ENCODE results near the gene TCF7L2. TPM values are rescaled to one million over a fixed set of nuclear protein-coding genes. Genes with fewer than 3 reads are reported as not detected.

The TCF7L2 gene
- total and polyA plus RNA-seq, 9 of the 15 experiments (the other 6 are each of a cell fraction or from before 2014, with no cell fraction given) = 0.32 to 2.8 (median 0.92) TPM

DNA sequence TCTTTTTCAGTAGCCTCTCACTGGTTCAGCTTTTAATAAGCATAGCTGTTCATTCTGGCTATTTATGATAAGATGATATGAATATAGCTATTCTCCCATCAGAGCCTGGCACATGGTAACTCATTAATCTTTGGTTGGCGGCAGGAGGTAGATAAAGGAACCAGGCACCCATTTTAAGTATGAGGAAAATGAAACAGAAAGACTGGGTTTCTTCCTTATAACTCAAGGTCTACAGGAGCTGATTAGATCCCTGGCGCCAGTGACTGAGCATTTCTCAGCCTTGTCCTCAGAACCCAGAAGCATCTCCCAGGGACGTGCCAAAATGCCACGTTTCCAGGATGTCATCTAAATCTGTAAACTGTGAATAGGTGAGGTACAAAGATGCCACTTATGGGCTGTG lies 141.9 kb downstream of the TCF7L2 start (continued):
- TF ChIP-seq, protein P1, sequence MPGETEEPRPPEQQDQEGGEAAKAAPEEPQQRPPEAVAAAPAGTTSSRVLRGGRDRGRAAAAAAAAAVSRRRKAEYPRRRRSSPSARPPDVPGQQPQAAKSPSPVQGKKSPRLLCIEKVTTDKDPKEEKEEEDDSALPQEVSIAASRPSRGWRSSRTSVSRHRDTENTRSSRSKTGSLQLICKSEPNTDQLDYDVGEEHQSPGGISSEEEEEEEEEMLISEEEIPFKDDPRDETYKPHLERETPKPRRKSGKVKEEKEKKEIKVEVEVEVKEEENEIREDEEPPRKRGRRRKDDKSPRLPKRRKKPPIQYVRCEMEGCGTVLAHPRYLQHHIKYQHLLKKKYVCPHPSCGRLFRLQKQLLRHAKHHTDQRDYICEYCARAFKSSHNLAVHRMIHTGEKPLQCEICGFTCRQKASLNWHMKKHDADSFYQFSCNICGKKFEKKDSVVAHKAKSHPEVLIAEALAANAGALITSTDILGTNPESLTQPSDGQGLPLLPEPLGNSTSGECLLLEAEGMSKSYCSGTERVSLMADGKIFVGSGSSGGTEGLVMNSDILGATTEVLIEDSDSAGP (CRISPR knock-in tag; IDR thresholded peaks at IDR 0.05) = no peak
- TF ChIP-seq EP300 (IDR thresholded peaks at IDR 0.05; ENCODE audit: low read length) = peak; percentile 64
- TF ChIP-seq PCBP2 (IDR thresholded peaks at IDR 0.05; ENCODE audit: low read depth, low read length, poor library complexity, severe bottlenecking) = no peak
- TF ChIP-seq, protein P2, sequence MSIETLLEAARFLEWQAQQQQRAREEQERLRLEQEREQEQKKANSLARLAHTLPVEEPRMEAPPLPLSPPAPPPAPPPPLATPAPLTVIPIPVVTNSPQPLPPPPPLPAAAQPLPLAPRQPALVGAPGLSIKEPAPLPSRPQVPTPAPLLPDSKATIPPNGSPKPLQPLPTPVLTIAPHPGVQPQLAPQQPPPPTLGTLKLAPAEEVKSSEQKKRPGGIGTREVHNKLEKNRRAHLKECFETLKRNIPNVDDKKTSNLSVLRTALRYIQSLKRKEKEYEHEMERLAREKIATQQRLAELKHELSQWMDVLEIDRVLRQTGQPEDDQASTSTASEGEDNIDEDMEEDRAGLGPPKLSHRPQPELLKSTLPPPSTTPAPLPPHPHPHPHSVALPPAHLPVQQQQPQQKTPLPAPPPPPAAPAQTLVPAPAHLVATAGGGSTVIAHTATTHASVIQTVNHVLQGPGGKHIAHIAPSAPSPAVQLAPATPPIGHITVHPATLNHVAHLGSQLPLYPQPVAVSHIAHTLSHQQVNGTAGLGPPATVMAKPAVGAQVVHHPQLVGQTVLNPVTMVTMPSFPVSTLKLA (conservative IDR thresholded peaks at IDR 0.05) = 0 out of 4 replicates have a peak, but pooled peaks of 1 of the 2 experiments have one; percentile 35
- TF ChIP-seq C11orf30 (IDR thresholded peaks at IDR 0.05; ENCODE audit: low read depth) = peak; percentile 48; the same call in 1 of the 2 replicates
- no peak for TF ChIP-seq ZNF586 (CRISPR knock-in tag; conservative IDR thresholded peaks at IDR 0.05)
- peak; percentile 66 for TF ChIP-seq TCF3 (CRISPR knock-in tag; IDR thresholded peaks at IDR 0.05)
- TF ChIP-seq, protein P3, sequence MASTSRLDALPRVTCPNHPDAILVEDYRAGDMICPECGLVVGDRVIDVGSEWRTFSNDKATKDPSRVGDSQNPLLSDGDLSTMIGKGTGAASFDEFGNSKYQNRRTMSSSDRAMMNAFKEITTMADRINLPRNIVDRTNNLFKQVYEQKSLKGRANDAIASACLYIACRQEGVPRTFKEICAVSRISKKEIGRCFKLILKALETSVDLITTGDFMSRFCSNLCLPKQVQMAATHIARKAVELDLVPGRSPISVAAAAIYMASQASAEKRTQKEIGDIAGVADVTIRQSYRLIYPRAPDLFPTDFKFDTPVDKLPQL (IDR thresholded peaks at IDR 0.05; ENCODE audit: extremely low read depth, insufficient read length) = no peak
- TF ChIP-seq SOX6 (IDR thresholded peaks at IDR 0.05) = 0 out of 2 replicates have a peak, but pooled peaks have one; percentile 13
- peak; percentile 25; the same call in 1 of the 2 replicates for TF ChIP-seq FOXM1 (IDR thresholded peaks at IDR 0.05; ENCODE audit: low read depth)
- no peak for TF ChIP-seq FOXM1 (CRISPR knock-in tag; IDR thresholded peaks at IDR 0.05; ENCODE audit: low read depth)
- peak; percentile 69 for TF ChIP-seq TEAD4 (IDR thresholded peaks at IDR 0.05; ENCODE audit: low read length)
- no peak for TF ChIP-seq TEAD4 (CRISPR knock-in tag; IDR thresholded peaks at IDR 0.05; ENCODE audit: borderline replicate concordance)
- TF ChIP-seq ZNF592 (IDR thresholded peaks at IDR 0.05) = peak; percentile 34; the same call in 1 of the 2 replicates
- no peak for TF ChIP-seq ELF2 (CRISPR knock-in tag; IDR thresholded peaks at IDR 0.05)
- TF ChIP-seq TBL1XR1 (IDR thresholded peaks at IDR 0.05; ENCODE audit: low read length in 2 of 2) = 0 out of 4 replicates have a peak, but pooled peaks of 1 of the 2 experiments have one; percentile 18
